Peyer's patch (tissue), 4 donors: ENCODE results near the gene C7orf33. TPM values are rescaled to one million over a fixed set of nuclear protein-coding genes. Genes with fewer than 3 reads are reported as not detected.

Experiments used
- DNase-seq, 3 donors: peaks; one replicate each; pipeline ENCODE4 v3.0.0-alpha.2; 2017 to 2019
- H3K27ac ChIP-seq, 4 donors: fragments of 200-600 bp; sonication (generic); one replicate each; pipeline ENCODE4 v1.5.1; 2016 to 2019
- H3K27me3 ChIP-seq, 2 donors: fragments of 200-600 bp; sonication (generic); one replicate each; pipeline ENCODE4 v1.5.1; 2019
- H3K36me3 ChIP-seq, 3 donors: fragments of 200-600 bp; sonication (generic); one replicate each; pipeline ENCODE4 v1.5.1; 2016 to 2019
- H3K4me1 ChIP-seq, 4 donors: fragments of 200-600 bp; sonication (generic); one replicate each; pipeline ENCODE4 v1.5.1; 2016 to 2019
- H3K4me3 ChIP-seq, 4 donors: fragments of 200-600 bp; sonication (generic); 1 replicate in 3 of 4; 2 replicates in 1 of 4; pipeline ENCODE4 v1.5.1; 2016 to 2019; ENCODE audit warnings: mild to moderate bottlenecking in 1 of 4
- H3K9me3 ChIP-seq, 4 donors: fragments of 200-600 bp; sonication (generic); one replicate each; pipeline ENCODE4 v1.5.1; 2016 to 2019; ENCODE audit warnings: mild to moderate bottlenecking in 1 of 4
- CTCF ChIP-seq, 6 experiments: fragments of 450-650 bp in 4 of 6; fragments of 200-600 bp in 2 of 6; sonication (generic) in 1 of 6; IDR thresholded peaks; one replicate each; pipeline ENCODE4 v1.5.1; 2017 to 2019; ENCODE audit warnings: antibody characterized with exemption in 6 of 6, mild to moderate bottlenecking in 3 of 6, moderate library complexity in 1 of 6
- POLR2A ChIP-seq, 2 donors: fragments of 450-650 bp; IDR thresholded peaks; one replicate each; pipeline ENCODE4 v1.5.1; 2017; ENCODE audit warnings: antibody characterized with exemption in 2 of 2, mild to moderate bottlenecking in 2 of 2, moderate library complexity in 2 of 2
- total RNA-seq, 4 donors: library from RNA; depleted of rRNA; stranded (reverse); fragments of >200 nt; gene quantifications; one replicate each; pipeline ENCODE4 v1.1.0, GENCODE V29; 2016

The C7orf33 gene
- total RNA-seq, 4 donors from 2014 or later: not detected

- H3K9me3 ChIP-seq: no peaks in the 10 kb centered on the region
- H3K27ac ChIP-seq: no peak overlapping the region
- H3K36me3 ChIP-seq: no peaks in the 10 kb centered on the region
- no peak for DNase-seq
- no peak for TF ChIP-seq POLR2A (IDR thresholded peaks at IDR 0.05)
- TF ChIP-seq CTCF (IDR thresholded peaks at IDR 0.05): no peak
- H3K4me3 ChIP-seq: no peak overlapping the region
- no peaks in the 10 kb centered on the region for H3K4me1 ChIP-seq
- no peaks in the 10 kb centered on the region for H3K27me3 ChIP-seq
These were observed 21.1 kb downstream of the C7orf33 start for GRCh38 chr7:148611692-148612091.

- Histone ChIP-seq H3K9me3 (no peaks in the 10 kb centered on the region), H3K4me3 (no peak overlapping the region), H3K36me3 (no peaks in the 10 kb centered on the region), H3K27ac (no peak overlapping the region), H3K27me3 (no peaks in the 10 kb centered on the region), H3K4me1 (no peaks in the 10 kb centered on the region)
- TF ChIP-seq CTCF (IDR thresholded peaks at IDR 0.05) (no peak), POLR2A (IDR thresholded peaks at IDR 0.05) (no peak)
- DNase-seq: no peak
These were observed 24.6 kb downstream of the C7orf33 start for GRCh38 chr7:148615085-148615730.

- Histone ChIP-seq H3K4me1 (no peaks in the 10 kb centered on the region), H3K27me3 (no peaks in the 10 kb centered on the region), H3K36me3 (no peaks in the 10 kb centered on the region), H3K4me3 (no peak overlapping the region), H3K27ac (no peak overlapping the region), H3K9me3 (no peaks in the 10 kb centered on the region)
- TF ChIP-seq POLR2A (IDR thresholded peaks at IDR 0.05) (no peak), CTCF (IDR thresholded peaks at IDR 0.05) (no peak)
- DNase-seq: no peak
These were observed 30.3 kb downstream of the C7orf33 start for GRCh38 chr7:148620749-148621359.

- Histone ChIP-seq H3K4me1 (no peaks in the 10 kb centered on the region), H3K4me3 (no peak overlapping the region), H3K36me3 (no peaks in the 10 kb centered on the region), H3K27me3 (no peaks in the 10 kb centered on the region), H3K9me3 (no peaks in the 10 kb centered on the region), H3K27ac (no peak overlapping the region)
- no peak for DNase-seq
- TF ChIP-seq CTCF (IDR thresholded peaks at IDR 0.05): no peak
- TF ChIP-seq POLR2A (IDR thresholded peaks at IDR 0.05): no peak
These were observed 31.0 kb downstream of the C7orf33 start for GRCh38 chr7:148621563-148621962.

- no peak overlapping the region for H3K27ac ChIP-seq
- H3K36me3 ChIP-seq: no peaks in the 10 kb centered on the region
- TF ChIP-seq POLR2A (IDR thresholded peaks at IDR 0.05) (no peak), CTCF (IDR thresholded peaks at IDR 0.05) (no peak)
- H3K4me3 ChIP-seq: no peak overlapping the region
- no peaks in the 10 kb centered on the region for H3K27me3 ChIP-seq
- H3K4me1 ChIP-seq: no peaks in the 10 kb centered on the region
- DNase-seq: no peak
- H3K9me3 ChIP-seq: no peaks in the 10 kb centered on the region
These were observed 32.5 kb downstream of the C7orf33 start for GRCh38 chr7:148622887-148623585.
